Heart right ventricle (tissue), 16 donors: ENCODE results near the gene KRTAP15-1. TPM values are rescaled to one million over a fixed set of nuclear protein-coding genes. Genes with fewer than 3 reads are reported as not detected.

Source experiments
- ATAC-seq, 8 donors: fragments of 200-7000 bp; cut with Tn5 transposase; one replicate each; pipeline ENCODE4 v1.9.1; 2020; ENCODE audit warnings: mild to moderate bottlenecking in 8 of 8, moderate library complexity in 8 of 8, moderate number of reproducible peaks in 1 of 8
- DNase-seq, 2 donors: peaks; one replicate each; pipeline ENCODE4 v3.0.0-alpha.2; 2020
- H3K27ac ChIP-seq, 10 donors: fragments of 200-600 bp; sonication (generic) in 2 of 10; one replicate each; pipeline versions ENCODE4 v1.5.0 to v1.8.0; 2020 to 2022; ENCODE audit warnings: mild to moderate bottlenecking in 3 of 10
- H3K27me3 ChIP-seq, 7 donors: fragments of 200-600 bp; one replicate each; pipeline ENCODE4 v1.8.0; 2021 to 2022; ENCODE audit warnings: mild to moderate bottlenecking in 2 of 7
- H3K36me3 ChIP-seq, 9 donors: fragments of 200-600 bp; sonication (generic) in 1 of 9; one replicate each; pipeline versions ENCODE4 v1.5.0 to v1.8.0; 2020 to 2022; ENCODE audit warnings: mild to moderate bottlenecking in 2 of 9
- H3K4me1 ChIP-seq, 9 donors: fragments of 200-600 bp; sonication (generic) in 1 of 9; one replicate each; pipeline versions ENCODE4 v1.5.0 to v1.8.0; 2020 to 2022; ENCODE audit warnings: mild to moderate bottlenecking in 4 of 9
- H3K4me3 ChIP-seq, 10 donors: fragments of 200-600 bp; sonication (generic) in 2 of 10; one replicate each; pipeline versions ENCODE4 v1.5.0 to v1.8.0; 2020 to 2022; ENCODE audit warnings: mild to moderate bottlenecking in 7 of 10, moderate library complexity in 2 of 10
- H3K9me3 ChIP-seq, 11 donors: fragments of 200-600 bp in 10 of 11; sonication (generic) in 2 of 11; one replicate each; pipeline versions ENCODE4 v1.5.0 to v1.8.0; 2013 to 2022; ENCODE audit warnings: mild to moderate bottlenecking in 2 of 11, control low read depth in 1 of 11, moderate library complexity in 1 of 11
- WGBS, 2 donors: extraction: QIAGEN DNeasy Blood & Tissue Kit; methylation state at CpG; one replicate each; pipeline ENCODE4 v1.1.7; 2013; ENCODE audit warnings: inconsistent platforms in 1 of 2; 5-methylcytosine and 5-hydroxymethylcytosine counted together
- intact Hi-C, 10 donors: fragments of 100-400 bp; cut with DNase I; formaldehyde crosslinking; loops; one replicate each; pipeline versions ENCODE4 v1.11.1 to v1.14.2; 2022
- polyA plus RNA-seq, 2 donors: library from polyadenylated mRNA; stranded (reverse); fragments of 200-250 nt; gene quantifications; one replicate each; pipeline ENCODE4 v1.2.3, GENCODE V29; 2013
- total RNA-seq, 10 donors: library from RNA; stranded (reverse); fragmentation: NEBNext Ultra II Directional in 3 of 10; extraction: Animal tissue kit (Norgen Biotek cat#: 25700) in 3 of 10; gene quantifications; one replicate each; pipeline versions ENCODE4 v1.2.1 to v1.2.4, GENCODE V29; 2021 to 2023
- TF ChIP-seq, protein P1 (sequence below), 9 donors: fragments of 200-600 bp; sonication (generic) in 2 of 9; IDR thresholded peaks; one replicate each; pipeline versions ENCODE4 v1.5.0 to v1.8.0; 2021 to 2022; ENCODE audit warnings: antibody characterized with exemption in 9 of 9, mild to moderate bottlenecking in 5 of 9, moderate library complexity in 1 of 9
- donor health status: Arrhythmogenic right ventricular cardiomyopathy.
- donor health status: ischemic (EF 13 %, LVEDD 7.1; RV severe dilation, severe dysfunction).
- donor health status: healthy with polysubstance abuse.
- donor health status: DM: no; HTN: yes; CAD: no.
- donor health status: DM: no; HTN: no; CAD: no.
- donor health status: ischemic (EF 25% LVEDD 6.9; RV normal size, moderate dysfunction).
- donor health status: ischemic (EF 25% LVEDD 5.7; RV mildly dilated, moderate dysfunction).
- donor health status: healthy.
- donor health status: DM: yes; HTN: yes; CAD: no.
- donor health status: Ischemic cardiomyopathy.
- donor health status: ischemic (EF 35%, LVEDD 5.7; RV mildly dilated, moderate dysfunction).
- donor health status: nonischemic (EF 11% LVEDD 7.7; RV severe dilation, severe dysfunction).
- donor health status: DM: yes; HTN: yes; CAD: no.
- donor health status: PGD.
- donor health status: ischemic (EF 29% LVEDD 5.4; RV normal size, mild dysfunction).
- donor health status: nonischemic (EF 23%, LVEDD 6.1; RV moderate dilation, normal function).

The KRTAP15-1 gene
- total and polyA plus RNA-seq, 12 donors = not detected

DNA sequence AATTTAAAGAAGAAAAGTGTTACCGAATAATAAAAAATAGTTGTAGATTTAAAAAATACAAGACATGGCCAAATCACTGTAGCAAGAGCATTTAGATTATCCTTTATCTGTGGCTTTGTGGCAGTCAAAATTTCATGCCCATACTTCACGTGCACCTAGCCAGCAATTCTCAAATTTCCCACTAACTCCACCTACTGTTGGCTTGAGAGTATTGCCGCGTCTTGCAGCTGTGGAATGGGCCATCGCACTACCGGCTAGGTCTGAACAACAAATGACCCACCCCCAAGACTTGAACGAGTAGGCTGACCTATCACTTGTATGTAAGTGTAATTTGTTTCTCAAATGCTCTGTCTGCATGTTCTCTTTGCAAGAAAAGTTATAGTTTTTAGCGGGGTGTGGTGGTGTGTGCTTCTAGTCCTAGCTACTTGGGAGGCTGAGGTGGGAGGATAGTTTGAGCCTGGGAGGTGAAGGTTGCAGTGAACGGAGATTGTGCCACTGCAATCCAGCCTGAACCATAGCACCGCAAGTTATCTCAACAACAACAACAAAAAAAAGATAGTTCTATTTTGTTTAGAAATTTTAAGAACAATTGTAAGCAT lies 5.9 kb upstream of the KRTAP15-1 start:
- Histone ChIP-seq H3K36me3 (no peaks in the 10 kb centered on the region), H3K27ac (no peak overlapping the region), H3K9me3 (no peaks in the 10 kb centered on the region), H3K4me3 (no peak overlapping the region), H3K4me1 (no peaks in the 10 kb centered on the region), H3K27me3 (no peaks in the 10 kb centered on the region)
- WGBS, 2 donors = 31 to 36% methylated on average over 10 of the region's 10 CpGs
- intact Hi-C loops = loop anchor here in 2 of 10 donors (10.0 kb wide), 2 partner anchors 89 to 389 kb away; partner anchors contain the start of gene KRTAP23-1 (in 1 of the 2)
- ATAC-seq (peak in 1 of 8 donors; percentile 58), DNase-seq (no peak)
- TF ChIP-seq, protein P1, sequence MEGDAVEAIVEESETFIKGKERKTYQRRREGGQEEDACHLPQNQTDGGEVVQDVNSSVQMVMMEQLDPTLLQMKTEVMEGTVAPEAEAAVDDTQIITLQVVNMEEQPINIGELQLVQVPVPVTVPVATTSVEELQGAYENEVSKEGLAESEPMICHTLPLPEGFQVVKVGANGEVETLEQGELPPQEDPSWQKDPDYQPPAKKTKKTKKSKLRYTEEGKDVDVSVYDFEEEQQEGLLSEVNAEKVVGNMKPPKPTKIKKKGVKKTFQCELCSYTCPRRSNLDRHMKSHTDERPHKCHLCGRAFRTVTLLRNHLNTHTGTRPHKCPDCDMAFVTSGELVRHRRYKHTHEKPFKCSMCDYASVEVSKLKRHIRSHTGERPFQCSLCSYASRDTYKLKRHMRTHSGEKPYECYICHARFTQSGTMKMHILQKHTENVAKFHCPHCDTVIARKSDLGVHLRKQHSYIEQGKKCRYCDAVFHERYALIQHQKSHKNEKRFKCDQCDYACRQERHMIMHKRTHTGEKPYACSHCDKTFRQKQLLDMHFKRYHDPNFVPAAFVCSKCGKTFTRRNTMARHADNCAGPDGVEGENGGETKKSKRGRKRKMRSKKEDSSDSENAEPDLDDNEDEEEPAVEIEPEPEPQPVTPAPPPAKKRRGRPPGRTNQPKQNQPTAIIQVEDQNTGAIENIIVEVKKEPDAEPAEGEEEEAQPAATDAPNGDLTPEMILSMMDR (IDR thresholded peaks at IDR 0.05) = peak in 8 of 9 donors; percentile 15 to 59 (median 52)

DNA sequence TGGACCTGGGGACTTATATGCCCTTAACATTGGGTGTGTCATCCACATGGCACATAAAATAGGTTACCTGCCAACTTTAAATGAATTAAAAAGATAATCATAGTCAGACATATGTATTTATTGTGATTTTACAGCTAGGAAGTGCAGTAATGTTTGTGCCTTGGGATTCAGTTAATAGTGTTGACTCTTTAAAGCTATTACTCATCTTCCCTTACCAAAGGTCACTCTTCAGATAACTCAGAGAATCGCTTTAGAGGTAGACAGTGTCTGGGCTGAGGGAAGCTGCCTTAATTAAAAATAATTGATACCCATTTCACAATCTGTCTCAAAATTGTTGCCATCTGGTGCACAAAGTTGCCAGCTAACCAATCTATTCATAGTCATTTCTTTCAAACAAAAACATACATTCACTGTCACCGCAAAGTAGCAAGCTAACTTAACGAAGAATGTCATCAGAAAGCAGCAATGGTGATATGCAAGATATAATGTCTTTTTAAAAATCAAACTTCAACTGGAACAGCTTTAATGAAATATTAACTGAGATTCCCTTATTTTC lies 3.0 kb upstream of the KRTAP15-1 start:
- Histone ChIP-seq H3K9me3 (no peaks in the 10 kb centered on the region), H3K27ac (no peak overlapping the region), H3K36me3 (no peaks in the 10 kb centered on the region), H3K27me3 (no peaks in the 10 kb centered on the region), H3K4me3 (no peak overlapping the region), H3K4me1 (no peaks in the 10 kb centered on the region)
- ATAC-seq (no peak), DNase-seq (no peak)
- intact Hi-C loops = loop anchor here in 2 of 10 donors (10.0 kb wide), 2 partner anchors 92 to 392 kb away; partner anchors contain the start of gene KRTAP23-1 (in 1 of the 2)
- WGBS, 2 donors = 73 to 81% methylated on average over 3 of the region's 3 CpGs
- TF ChIP-seq, protein P1 (IDR thresholded peaks at IDR 0.05) = no peak

DNA sequence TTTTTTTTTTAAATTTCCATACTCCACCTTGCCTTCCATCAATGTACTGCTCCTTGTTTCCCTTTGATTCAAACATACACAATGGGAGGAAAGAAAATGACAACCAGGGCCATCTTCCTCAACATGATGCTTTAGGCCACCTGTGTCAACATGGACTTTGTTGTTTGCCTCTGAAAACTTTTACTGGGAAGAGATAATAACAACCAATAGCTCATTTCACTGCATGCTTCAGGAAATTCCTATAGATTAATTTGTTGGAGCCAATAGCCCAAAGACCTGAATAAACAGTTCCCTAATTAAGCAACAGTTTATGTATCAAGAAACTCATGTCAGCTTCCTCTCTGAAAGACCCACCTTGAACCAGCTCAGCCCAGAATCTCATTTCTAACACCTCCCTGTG lies 3.2 kb downstream of the KRTAP15-1 start:
- DNase-seq (no peak), ATAC-seq (no peak)
- H3K9me3 ChIP-seq = no peaks in the 10 kb centered on the region
- no peaks in the 10 kb centered on the region for H3K27me3 ChIP-seq
- no peaks in the 10 kb centered on the region for H3K36me3 ChIP-seq
- H3K4me3 ChIP-seq = no peak overlapping the region
- H3K27ac ChIP-seq = no peak overlapping the region
- intact Hi-C loops = loop anchor here in 6 of 10 donors (5.0 to 10.0 kb wide), 4 partner anchors 289 to 644 kb away; no protein-coding TSS in a partner anchor
- TF ChIP-seq, protein P1 (IDR thresholded peaks at IDR 0.05) = no peak
- no peaks in the 10 kb centered on the region for H3K4me1 ChIP-seq

DNA sequence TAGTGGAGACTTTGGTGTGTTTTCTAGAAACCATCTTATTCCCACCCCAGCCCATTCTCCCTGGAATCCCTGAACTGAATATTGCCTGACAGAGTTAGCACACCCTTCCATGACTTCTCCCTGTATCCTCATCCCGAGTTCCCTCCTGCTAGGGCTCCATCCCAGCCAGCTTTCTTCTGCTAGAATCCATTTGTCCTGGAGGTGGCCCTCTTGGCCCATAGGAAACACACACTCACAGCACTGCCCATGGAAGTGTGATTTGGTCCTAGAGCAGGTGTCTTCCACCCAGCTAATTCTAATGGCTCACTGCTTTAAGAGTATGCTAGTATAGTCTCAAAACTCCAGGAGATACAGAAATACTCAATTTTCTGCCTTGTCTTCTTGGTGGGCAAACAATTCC lies 4.1 kb downstream of the KRTAP15-1 start:
- intact Hi-C loops = loop anchor here in 7 of 10 donors (2.0 to 10.0 kb wide), 5 partner anchors 288 to 643 kb away; no protein-coding TSS in a partner anchor
- Histone ChIP-seq H3K9me3 (no peaks in the 10 kb centered on the region), H3K27ac (no peak overlapping the region), H3K4me1 (no peaks in the 10 kb centered on the region), H3K36me3 (no peaks in the 10 kb centered on the region), H3K4me3 (no peak overlapping the region), H3K27me3 (no peaks in the 10 kb centered on the region)
- peak in 6 of 8 donors; percentile 25 to 79 (median 60) for ATAC-seq
- WGBS, 2 donors = 44 to 48% methylated on average over 1 of the region's 1 CpG
- TF ChIP-seq, protein P1 (IDR thresholded peaks at IDR 0.05) = peak in 7 of 9 donors; percentile 13 to 55 (median 52)
- DNase-seq = peak in 1 of 2 donors; percentile 4
